ENCODE measurements around the gene MYL7.

Gene MYL7

GRCh38 chr7:44098092-44099068, 42.8 kb downstream of the MYL7 start:
- DNase-seq, result no peak

DNA sequence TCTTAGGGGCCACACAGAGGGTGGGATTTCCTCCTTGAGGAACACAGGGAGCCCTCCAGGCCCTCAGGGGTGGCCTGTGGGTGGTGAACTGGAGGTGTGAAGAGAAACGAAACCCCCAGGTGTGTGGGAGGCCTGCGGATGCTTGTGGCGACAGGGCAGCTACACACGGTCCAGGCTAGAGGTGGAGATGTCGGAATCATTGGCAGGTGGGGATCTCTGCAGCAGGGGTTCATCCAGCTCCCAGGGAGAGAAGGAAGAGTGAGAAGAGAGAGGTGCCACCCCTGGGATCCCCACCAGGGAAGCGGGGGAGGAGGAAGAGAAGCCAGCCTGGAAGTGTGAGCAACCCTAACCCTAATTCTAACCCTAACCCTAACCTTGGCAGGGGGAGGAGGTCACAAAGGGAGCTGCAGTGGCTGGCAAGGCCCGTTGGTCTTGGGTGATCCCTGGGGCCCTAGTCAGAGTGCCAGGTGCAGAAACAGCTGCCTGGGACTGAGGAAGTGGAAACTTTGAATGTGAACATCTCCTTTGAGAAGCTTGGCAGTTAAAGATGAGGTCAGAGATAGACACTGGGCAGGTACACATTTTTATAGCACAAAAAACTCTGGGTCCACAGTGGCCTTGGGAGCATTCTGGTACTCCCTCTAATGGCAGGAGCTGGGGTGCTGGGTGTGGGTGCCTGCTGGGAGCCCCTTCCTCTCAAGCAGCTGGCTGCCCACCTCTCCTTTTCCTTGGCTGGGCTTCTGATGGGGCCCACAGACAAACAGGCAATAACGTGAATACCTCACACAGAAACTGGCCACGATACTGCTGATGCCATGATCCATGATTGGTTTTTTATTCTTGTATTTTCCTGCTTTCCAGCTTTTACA, 43.8 kb downstream of the MYL7 start:
- no peak for DNase-seq

DNA sequence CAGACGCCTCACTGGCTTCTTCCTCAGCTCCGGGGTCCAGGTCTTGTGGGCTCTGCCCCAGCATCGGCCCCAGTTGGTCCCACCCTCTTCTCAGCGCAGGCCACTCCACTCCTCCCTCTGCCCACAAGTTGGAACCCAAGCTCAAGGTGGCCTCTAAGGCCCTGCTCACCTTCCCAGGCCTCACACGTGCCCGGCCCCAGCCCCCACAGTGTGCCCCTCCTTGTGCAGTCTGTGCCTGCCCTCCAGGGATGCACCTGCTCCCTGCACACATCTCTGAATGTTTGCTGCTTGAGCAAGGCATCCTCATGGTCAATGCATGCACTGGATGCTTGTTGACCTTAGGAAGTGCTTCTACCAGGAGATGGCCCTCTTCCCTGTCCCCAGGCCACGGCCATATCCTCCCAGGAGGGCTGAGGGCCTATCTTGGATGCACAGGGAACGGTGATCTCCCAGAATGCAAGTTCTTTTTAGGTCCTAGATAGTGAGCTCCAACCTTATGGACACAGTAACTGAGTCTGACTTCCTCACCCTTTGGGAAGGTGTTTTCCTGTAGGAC, 44.7 kb downstream of the MYL7 start:
- no peak for DNase-seq

GRCh38 chr7:44095781-44096180, 45.4 kb downstream of the MYL7 start:
- no peak for DNase-seq

GRCh38 chr7:44094883-44095592, 46.1 kb downstream of the MYL7 start:
- no peak for DNase-seq

GRCh38 chr7:44094365-44094764, 46.8 kb downstream of the MYL7 start:
- no peak for DNase-seq

GRCh38 chr7:44093102-44093641, 48.0 kb downstream of the MYL7 start:
- DNase-seq, result no peak
